HepG2 (cell line): ENCODE measurements around the gene RNF114. TPM values are rescaled to one million over a fixed set of nuclear protein-coding genes. Genes with fewer than 3 reads are reported as not detected.

Experiments
- ASH2L ChIP-seq: fragments of 300-600, 200-600 bp; sonication (generic); IDR thresholded peaks from 2 replicates; pipeline ENCODE4 v1.7.0; 2017; ENCODE audit warnings: low read depth, mild to moderate bottlenecking, moderate library complexity, mixed read lengths, low read length; ENCODE audit not compliant: insufficient read length
- MZF1 ChIP-seq: sonication (generic); formaldehyde crosslinking; IDR thresholded peaks from 2 replicates; pipeline ENCODE4 v1.8.1; 2023; ENCODE audit warnings: mild to moderate bottlenecking, missing genetic modification reagents, borderline replicate concordance
- PITX1 ChIP-seq: sonication (generic); formaldehyde crosslinking; IDR thresholded peaks from 2 replicates; pipeline ENCODE4 v1.5.1; 2020; ENCODE audit warnings: mild to moderate bottlenecking, missing genetic modification reagents
- SIX4 ChIP-seq: sonication (generic); formaldehyde crosslinking; IDR thresholded peaks from 2 replicates; pipeline ENCODE4 v1.4.0; 2020; ENCODE audit warnings: missing genetic modification reagents
- ZBTB46 ChIP-seq: sonication (generic); formaldehyde crosslinking; IDR thresholded peaks from 2 replicates; pipeline ENCODE4 v1.4.0; 2020; ENCODE audit warnings: mild to moderate bottlenecking, missing genetic modification reagents, borderline replicate concordance
- ZNF253 ChIP-seq: sonication (generic); formaldehyde crosslinking; IDR thresholded peaks from 2 replicates; pipeline ENCODE4 v1.8.0; 2022; ENCODE audit warnings: mild to moderate bottlenecking, missing genetic modification reagents, borderline replicate concordance
- ZNF451 ChIP-seq: sonication (generic); formaldehyde crosslinking; IDR thresholded peaks from 2 replicates; pipeline ENCODE4 v1.5.0; 2020; ENCODE audit warnings: mild to moderate bottlenecking, missing genetic modification reagents
- ZNF563 ChIP-seq: sonication (generic); formaldehyde crosslinking; IDR thresholded peaks from 2 replicates; pipeline ENCODE4 v1.8.0; 2022; ENCODE audit warnings: mild to moderate bottlenecking, moderate library complexity, missing genetic modification reagents
- ZSCAN31 ChIP-seq: sonication (generic); formaldehyde crosslinking; IDR thresholded peaks from 2 replicates; pipeline ENCODE4 v1.5.0; 2020; ENCODE audit warnings: low read depth, mild to moderate bottlenecking, missing genetic modification reagents
- polyA plus RNA-seq, 8 experiments: library from polyadenylated mRNA; depleted of rRNA in 3 of 8; stranded (reverse) in 7 of 8; unstranded in 1 of 8; fragments of >200 nt; fragmentation: Illumina TruSeq in 4 of 8; extraction: Trizol in 4 of 8; gene quantifications; 2 replicates each; pipeline versions ENCODE4 v1.2.1 to v1.2.3, GENCODE V29; 2011 to 2016; ENCODE audit warnings: low read depth in 4 of 8, missing spikeins in 1 of 8, mixed read lengths in 1 of 8; ENCODE audit not compliant: insufficient read depth in 1 of 8
- total RNA-seq, 5 experiments: library from RNA; depleted of rRNA; stranded (reverse); fragments of >200 nt; fragmentation: Illumina TruSeq; extraction: Trizol; gene quantifications; 2 replicates each; pipeline ENCODE4 v1.2.3, GENCODE V29; 2016; ENCODE audit warnings: low read depth in 1 of 5

Gene RNF114
- total and polyA plus RNA-seq, 2 of the 13 experiments (the other 11 are each of a cell fraction or from before 2014, with no cell fraction given), result 119 to 126 TPM

- TF ChIP-seq SIX4 (CRISPR knock-in tag), result no peak
- TF ChIP-seq ZSCAN31 (CRISPR knock-in tag), result 0 out of 2 replicates have a peak, but pooled peaks have one; percentile 63
- peak; percentile 44; the same call in 1 of the 2 replicates for TF ChIP-seq PITX1 (CRISPR knock-in tag)
- TF ChIP-seq MZF1 (CRISPR knock-in tag), result 0 out of 2 replicates have a peak, but pooled peaks have one; percentile 75
- TF ChIP-seq ASH2L, result no peak
- no peak for TF ChIP-seq ZBTB46 (CRISPR knock-in tag)
- TF ChIP-seq ZNF563, result no peak
- TF ChIP-seq ZNF253 (CRISPR knock-in tag), result no peak
- no peak for TF ChIP-seq ZNF451
Observed at GRCh38 chr20:49937027-49937929, 1.1 kb downstream of the RNF114 start (continued).
